HG02798 (cell line): ENCODE measurements around the gene TMEM200A.

Experiments
- ATAC-seq: cut with Tn5 transposase; IDR thresholded peaks from one replicate; pipeline ENCODE4 v1.9.1; 2021; ENCODE audit warnings: mild to moderate bottlenecking; ENCODE audit not compliant: unreplicated experiment, poor library complexity

The TMEM200A gene

DNA sequence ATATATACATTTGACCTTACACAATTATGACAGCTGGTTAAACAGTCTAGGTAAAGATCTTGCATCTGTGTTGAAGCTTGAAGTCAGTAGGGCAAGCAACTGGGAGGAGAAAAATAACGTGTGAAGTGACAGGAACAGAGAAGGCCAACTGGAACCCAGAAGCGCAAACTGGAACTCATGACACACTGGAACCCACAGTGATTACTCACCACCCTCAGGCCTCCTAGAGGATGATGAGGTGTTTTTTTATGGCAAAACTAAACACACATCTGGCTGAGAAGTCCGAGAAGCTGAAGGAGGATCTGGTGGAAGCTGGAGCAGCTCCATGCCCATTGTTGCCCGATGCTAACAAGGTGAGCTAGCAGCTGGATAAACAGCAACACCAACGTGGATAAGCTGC lies 108.1 kb downstream of the TMEM200A start:
- no peak for ATAC-seq

DNA sequence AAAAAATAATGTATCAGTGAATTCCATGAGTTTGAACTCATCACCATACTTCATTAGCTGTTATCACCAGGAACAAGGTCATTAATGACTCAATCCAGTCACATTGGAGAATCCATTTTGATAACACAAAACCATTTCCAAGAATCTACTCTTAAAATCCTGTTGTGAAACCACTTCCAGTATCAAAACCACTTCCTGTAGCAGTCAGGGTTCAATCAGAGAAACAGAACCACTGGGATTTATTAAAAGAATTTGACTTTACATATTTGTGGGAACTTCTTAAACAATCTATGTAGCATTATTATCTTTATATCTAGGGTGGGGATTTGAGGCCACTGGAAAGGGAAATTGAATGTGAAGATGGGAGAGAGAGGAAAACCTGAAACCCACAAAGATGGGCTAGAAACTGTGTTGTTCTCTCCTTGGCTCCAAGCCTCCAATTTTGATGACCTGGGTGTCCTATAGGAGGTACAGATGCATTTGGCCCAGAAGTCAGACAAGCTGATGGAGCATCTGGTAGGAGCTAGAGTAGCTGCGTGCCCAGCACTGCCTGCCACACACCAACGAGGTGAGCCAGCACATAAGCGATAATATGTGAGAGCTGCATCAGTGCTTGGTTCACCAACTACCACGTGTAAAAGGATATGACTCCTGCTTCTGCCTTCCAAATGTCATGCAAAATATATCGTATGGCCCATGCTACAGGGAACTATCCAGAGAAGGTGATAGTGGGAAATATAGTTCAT lies 117.0 kb downstream of the TMEM200A start:
- ATAC-seq = no peak

DNA sequence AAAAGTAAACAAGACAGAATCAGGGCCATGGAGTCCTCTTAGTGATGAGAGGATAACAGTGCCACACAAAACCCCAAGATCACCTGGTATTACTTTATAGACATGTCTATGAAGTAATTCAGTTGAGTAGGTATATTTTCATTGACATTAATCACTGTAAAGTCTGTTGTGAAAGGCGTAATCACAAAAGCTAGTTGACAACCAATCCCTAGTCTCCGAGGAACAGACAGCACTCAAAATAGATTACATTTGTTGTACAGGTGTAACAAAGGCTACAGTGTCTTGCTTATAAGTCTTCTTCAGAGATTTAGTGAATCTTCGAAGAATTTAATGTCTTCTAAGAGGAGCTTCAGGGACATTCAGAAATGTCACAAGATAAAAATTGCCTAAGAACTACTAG lies 120.1 kb downstream of the TMEM200A start:
- ATAC-seq = no peak

DNA sequence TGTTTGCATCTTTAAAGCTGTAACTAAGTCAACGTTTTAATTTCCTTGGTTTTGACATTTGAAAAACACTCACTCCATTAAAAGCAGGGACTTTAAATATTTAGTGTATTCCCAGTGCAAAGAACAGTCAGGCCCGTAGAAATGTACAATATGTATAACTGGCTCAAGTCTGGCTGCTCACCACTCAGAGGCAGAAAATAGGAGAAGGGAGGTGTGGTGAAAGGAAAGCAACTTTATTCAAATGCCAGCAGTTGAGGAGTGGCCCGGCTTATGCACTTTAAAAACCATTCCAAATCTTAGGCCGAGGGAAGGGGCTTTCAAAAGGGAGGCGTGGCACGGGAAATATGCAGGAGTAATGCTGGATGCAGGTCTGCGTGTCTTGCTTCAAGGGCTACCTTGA lies 120.6 kb downstream of the TMEM200A start:
- no peak for ATAC-seq

DNA sequence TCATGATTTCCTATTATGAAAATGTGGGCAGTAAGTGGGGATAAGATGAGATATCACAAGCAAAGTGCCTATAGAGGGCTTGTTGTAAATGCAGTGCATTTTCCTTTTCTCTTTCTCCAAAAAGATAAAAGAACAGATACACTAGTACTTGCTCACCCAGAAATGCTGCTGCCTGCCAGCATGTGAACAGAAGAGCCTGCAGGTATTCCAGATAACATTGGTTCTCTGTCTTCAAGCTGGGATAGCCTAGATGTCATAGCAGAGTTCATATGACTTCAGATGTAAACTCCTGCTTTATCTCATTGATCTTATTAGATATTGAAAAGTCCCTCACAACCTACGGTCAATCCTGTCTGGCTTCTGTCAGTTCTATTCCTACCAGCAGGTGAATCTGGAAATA lies 123.7 kb downstream of the TMEM200A start:
- no peak for ATAC-seq
